NCI-H524 treated with DMSO at 0.1 percent for 48 hours (cell line): Measurements from ENCODE around the gene GPAT3.
"Not testable (repeated sequence)": the region's sequence is repeated elsewhere in the genome, so short reads cannot be mapped to it uniquely, and the experiment has no call there.

Experiments used
- DNase-seq: peaks from one replicate; lab custom pipeline; 2025; lab: John Stamatoyannopoulos, UW

GPAT3 gene

DNA sequence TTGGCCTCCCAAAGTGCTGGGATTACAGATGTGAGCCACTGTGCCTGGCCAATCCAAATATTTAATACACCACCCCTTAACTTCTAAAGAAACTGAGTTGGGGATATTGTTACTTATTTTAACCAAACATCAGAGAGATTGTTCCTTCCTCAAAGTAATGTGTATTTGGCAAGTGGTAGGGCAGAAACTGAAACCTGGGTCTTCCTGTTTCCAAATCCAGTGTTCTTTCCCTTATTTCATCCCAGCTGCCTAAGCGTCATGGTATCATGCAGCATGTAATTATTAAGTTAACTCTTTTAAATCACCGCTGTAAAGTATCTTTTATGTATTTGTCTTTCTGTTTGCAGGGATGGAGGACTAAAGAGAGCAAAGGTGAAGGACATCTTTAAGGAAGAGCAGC lies 68.4 kb downstream of the GPAT3 start:
- no peak for DNase-seq

DNA sequence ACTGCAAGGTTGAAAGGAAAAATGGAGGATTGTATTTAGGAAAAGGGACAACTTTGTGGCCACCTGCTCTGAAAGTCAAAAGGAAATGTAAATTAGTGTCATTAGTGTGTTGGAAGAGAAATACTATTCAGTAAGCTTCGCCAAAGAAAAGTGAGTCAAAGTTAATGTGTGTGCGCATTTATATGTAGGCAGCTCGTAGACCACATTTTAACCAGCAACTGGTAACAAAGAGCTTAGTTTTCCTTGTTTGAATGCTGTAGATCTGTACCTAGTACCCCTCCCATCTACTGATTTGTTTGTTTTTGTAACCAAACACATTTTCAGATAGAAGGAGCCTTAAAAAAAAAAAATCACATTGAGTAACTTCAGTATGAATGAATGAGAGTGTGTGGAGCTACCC lies 69.3 kb downstream of the GPAT3 start:
- DNase-seq = no peak

DNA sequence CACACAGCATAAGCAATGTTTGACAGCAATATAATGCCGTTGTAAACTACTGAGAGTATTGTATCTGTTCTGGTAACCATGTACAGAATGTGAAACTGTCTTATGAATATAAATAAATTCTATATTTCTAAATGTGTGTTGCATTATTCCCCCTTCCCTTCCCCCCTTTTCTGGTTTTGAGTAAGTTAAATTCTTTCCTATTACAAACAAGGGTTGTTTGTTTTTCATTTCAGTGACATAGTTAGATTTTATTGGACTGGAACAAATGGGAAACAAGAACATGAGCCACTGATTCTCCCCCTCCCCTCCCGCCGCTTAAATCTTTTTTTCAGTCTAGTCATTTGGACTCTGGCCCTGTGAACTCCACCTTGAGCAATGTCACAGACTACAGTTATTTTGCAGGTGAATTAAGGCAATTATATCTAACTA lies 69.8 kb downstream of the GPAT3 start:
- no peak for DNase-seq

DNA sequence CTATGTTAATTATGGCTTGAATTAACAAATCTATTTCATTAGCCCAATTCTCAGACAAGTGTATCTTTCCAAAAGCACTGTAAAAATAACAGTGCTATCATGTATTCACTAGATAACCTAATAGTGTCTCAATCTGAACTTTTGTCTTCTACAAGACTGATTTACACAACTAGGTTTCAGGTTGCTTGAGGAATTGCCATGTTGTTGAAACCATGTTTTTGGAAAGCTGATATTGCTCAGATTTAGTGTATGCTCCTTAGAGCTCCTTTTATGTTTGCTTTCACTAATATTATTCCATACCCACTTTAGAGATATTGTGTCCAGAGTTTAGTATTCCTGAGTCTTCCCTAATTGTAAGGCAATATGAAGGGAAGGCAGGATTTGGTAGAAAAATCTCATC lies 70.6 kb downstream of the GPAT3 start:
- no peak for DNase-seq

DNA sequence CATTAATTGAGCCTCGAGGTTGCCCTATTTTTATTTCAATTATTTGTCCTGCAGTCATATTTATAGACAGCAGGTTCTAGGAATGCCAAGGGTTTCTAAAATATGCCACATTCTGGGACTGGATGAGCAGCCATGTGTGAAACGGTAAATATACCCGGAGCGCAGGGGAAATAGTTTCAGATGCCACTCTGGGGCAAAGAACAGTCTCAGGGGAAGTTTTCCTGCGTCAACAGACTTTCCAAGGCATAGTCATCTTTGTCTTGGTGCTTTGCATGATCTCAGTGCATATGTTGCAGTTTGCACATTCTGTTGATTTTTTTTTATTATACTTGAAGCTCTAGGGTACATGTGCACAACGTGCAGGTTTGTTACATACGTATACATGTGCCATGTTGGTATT lies 71.0 kb downstream of the GPAT3 start:
- no peak for DNase-seq

DNA sequence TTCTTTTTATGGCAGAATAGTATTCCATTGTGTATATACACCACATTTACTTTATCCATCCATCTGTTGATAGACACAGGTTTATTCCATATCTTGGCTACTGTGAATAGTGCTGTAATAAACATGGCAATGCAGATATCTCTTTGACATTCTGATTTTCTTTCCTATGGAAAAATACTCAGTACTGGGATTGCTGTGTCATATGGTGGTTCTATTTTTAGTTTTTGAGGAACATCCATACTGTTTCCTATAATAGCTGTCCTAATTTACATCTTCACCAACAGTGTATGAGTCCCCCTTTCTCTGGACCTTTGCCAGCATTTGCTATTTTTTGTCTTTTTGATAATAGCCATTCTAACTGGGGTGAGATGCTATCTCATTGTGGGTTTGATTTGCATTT lies 73.5 kb downstream of the GPAT3 start:
- DNase-seq = no peak

DNA sequence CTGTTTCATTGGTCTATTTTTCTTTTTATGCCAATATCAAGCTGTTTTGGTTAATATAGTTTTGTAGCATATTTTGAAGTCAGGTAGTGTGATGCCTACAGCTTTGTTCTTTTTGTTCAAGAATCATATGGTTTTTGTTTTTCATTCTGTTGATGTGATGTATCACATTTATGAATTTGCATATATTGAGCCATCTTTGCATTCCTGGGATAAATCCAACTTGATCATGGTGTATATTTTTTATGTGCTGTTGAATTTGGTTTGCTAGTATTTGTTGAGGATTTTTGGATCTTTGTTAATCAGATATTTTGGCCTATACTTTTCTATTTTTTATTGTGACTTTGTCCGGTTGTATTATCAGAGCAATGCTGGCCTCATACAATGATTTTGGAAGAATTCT lies 74.8 kb downstream of the GPAT3 start:
- DNase-seq = no peak

DNA sequence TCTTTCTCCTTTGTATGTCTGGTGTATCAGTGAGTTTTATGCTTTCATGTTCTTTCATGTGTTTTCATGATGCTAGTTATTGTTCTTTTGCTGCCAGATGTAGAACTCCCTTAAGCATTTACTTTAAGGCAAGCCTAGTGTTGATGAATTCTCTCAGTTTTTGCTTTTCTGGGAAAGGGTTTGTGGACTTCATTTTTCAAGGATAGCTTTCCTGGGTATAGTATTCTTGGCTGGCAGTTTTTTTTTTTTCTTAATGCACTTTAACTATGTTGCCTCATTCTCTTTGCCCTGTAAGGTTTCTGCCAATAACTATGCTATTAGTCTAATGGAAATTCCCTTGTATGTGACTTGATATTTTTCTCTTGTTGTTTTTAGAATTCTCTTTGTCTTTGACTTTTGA lies 77.1 kb downstream of the GPAT3 start:
- no peak for DNase-seq

DNA sequence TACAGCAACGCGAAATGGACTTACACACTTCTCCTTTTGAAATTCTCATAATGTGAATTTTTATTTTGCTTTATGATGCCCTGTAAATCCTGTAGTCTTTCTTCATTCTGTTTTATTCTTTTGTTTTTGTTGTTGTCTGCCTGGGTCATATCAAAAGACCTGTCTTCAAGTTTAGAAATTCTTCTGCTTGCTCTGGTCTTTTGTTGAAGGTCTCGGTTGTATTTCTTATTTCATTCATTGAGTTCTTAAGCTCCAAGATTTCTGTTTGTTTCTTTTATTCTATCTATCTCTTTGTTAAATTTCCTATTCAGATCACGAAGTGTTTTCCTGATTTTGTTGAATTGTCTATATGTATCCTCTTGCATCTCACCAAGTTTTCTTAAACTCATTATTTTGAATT lies 78.1 kb downstream of the GPAT3 start:
- no peak for DNase-seq

DNA sequence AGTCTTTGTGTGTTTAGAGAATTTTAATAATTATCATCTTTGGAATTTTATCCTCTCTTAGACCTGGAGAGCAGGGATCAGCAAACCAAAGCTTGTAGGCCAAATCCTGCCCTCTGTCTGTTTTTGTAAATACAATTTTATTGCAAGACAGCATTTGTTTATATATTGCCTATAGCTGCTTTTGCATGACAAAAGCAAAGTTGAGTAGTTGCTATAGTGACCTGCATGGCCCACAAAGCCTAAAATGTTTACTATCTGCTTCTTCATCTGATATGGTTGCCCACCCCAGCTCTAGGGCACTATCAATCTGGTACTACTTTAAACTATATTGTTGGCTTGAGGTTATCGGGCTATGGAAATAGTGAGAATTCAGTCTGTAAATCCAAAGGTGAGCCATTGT lies 80.3 kb downstream of the GPAT3 start:
- DNase-seq = no peak

DNA sequence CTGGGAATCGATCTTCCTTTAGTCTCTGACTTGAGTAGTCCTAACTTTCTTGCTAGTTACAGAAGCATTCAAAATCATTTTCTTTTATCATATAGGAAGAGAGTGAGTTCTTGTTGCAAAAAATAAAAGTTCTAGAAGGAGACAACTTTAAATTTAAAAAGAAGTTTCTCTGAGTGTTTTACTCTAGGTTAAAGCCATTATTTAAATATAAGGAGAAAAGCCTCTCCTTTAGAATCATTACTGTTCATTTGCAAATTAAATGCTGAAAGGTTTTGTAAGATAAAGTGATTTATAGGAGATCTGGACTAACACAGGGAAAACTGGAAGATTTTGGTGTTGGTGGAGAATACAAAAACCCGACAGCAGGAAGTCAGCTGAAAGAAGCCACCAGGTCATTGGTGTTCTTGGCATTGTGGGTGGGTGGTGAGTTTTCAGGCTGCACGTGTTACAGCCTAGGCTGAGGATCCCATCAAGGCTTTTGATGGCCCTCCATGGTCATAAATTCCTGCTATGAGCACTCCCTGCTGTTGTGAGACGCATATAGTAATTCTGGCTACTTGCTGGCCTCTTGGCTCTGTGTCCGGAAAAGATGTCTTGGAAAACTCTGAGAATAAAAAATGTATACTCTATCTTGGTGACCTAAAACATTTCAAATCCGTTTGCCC lies 81.6 kb downstream of the GPAT3 start:
- DNase-seq = no peak

DNA sequence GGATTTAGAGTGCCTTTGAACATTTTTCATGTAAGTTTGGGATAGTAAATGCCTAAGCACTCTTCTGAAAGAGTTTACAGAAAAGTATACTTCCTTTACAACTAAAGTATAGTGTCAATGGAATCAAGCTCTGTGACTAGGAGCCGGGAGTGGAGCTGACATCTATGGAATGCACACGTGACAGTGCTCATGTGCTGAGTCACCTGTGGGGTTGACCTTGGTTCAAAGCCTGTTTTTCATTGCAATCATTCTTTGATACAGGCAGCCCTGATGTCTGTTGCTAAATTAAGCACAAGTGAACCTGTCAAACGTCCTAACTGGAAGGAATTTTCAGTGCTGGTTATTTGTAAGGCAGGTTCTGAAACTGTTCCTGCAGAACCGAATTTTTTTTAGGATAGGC lies 82.5 kb downstream of the GPAT3 start:
- no peak for DNase-seq

DNA sequence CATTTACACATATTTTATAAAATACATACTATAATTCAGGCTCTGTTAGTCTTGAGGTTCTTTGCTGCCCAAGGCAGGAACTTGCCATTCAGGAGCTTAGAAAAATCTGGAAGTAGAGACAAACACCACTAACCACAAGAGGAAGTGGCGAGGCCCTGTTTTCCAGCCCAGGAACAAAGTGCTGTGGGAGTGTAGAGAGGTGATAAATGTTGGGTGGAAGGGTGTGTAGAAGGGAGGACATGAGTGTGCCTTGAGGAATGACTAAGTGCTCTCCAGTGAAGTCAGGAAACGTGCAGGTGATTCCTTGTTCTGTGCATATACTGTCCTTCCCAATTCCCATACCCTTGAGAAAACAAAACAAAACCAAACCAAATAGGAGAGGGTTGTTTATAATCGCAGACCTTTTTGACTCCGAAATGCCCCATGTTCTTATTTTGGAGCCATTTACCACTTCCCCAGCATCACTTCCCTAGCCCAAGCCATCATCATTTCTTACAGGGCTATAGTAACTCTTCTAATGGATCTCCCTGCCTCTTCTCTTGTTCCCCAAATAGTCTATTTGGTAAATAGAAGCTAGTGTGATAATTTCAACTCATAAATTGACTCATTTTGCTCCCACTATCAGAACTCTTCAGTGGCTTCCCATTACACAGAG lies 83.2 kb downstream of the GPAT3 start:
- DNase-seq = no peak

DNA sequence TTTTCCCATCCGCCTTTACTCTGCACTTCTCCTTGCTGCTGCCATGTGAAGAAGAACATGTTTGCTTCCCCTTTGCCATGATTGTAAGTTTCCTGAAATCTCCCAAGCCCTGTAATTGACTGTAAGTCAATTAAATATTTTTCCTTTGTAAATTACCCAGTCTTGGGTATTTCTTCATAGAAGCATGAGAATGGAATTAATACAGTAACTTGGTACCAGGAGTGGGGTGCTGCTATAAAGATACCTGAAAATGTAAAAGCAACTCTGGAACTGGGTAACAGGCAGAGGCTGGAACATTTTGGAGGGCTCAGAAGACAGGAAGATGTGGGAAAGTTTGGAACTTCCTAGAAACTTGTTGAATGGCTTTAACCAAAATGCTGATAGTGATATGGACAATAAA lies 86.2 kb downstream of the GPAT3 start:
- not testable (repeated sequence) for DNase-seq

DNA sequence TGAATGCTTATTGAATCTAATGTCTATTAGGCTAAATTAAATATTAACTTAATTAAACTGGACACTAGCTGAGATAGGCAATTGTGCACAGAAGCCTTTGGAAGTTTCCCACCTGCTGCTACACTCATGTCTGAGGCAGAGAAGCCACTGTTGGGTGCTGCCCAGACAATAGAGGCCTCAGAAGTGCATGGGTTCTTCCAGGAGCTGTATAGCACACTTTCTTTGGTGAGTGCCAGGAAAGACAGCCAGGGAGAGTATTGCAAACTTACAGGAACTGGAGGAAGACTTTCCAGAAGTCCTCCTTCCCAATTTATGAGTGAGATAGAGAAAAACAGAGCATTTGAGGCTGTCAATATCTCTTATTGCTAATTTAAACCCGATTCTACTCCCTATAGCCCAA lies 89.9 kb downstream of the GPAT3 start:
- no peak for DNase-seq

DNA sequence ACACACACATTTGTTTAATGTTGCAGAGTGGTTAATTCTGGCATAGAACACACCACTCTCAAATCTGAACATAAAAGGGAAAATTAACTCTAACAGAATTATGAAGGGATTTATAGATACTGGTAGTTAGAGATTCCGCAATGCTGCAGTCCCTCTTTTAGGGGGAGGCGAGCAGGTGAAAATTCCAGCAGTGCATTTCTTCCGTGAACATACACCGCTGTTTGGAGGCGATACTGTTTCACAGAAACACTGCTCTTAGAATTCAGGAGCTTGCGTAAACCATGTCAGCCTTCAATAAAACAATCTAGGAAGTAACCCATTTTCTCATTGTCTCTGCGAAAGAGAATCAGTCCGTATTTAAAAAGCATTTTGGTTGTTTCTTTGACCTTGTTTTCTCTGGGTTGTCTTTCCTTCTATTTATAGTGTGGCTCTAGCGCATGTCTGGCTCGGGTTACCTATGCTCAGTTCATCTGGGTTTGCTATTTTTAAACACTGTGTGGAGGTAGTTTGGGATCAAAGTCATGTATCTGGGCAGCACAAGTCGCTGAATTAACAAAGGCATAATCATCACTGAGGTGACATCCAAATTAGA lies 90.4 kb downstream of the GPAT3 start:
- DNase-seq = no peak

DNA sequence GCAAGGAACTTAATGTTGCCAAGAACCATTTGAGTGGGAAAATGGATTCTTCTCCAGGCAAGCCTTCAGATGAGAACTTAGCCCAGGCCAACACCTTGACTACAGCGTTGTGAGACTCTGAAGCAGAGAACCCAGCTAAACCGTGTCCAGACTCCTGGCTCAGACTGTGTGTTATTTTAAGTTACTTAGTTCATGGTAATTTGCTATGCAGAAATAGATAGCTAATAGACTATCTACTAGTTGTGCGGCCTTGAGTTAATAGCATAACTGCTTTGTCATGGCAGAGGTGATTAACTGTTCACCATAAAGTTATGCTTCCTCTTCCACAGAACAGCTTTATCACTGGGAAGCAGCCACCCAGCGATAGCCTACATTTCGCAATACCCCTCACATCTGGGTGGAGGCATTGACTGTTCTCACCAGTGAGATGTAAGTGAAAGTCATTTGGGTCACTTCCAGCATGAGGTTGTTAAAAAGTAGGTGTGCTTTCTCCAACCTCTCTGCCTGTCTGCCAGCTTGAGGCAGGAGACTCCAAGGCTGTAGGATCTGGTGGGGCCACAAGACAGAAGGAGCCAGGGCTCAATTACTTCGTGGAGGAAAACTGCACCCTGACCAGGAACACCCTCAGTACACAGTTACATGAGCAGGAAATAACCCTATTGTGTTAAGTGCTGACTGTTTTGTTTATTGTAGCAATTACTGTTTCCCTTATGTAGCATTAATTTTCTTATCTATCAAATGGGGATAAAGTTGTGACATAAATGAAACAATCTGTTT lies 94.2 kb downstream of the GPAT3 start:
- DNase-seq = no peak

DNA sequence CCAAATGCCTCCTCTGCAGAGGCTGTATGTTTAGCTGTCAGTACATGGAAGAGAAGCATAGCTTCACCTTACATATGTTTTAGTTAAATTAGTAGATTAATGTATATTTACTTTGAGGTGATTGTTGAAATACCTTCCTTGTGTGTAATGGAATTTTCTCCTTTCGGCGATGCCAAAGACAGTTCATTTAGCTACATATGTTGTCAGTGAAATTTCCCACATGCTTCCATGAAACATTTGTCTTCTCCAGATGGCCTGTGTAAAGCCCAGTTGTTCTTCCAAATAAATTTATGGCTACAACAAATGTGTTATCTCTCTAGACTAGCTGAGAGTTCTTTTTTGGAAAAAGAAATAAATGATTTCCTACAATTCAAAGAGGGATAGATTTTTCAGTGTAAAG lies 95.2 kb downstream of the GPAT3 start:
- no peak for DNase-seq

DNA sequence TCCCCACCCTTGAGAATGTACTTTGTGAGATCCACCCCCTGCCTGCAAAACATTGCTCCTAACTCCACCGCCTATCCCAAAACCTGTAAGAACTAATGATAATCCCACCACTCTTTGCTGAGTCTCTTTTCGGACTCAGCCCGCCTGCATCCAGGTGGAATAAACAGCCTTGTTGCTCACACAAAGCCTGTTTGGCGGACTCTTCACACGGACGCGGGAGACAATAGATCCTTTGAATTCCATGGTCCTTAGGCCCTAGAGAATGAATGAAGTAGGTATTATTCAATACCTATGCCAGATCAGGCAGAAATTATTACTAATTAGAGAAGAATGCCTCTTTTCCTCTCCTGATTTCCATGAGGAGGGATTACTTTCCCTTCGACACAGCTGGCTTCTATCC lies 101.0 kb downstream of the GPAT3 start:
- DNase-seq = no peak

DNA sequence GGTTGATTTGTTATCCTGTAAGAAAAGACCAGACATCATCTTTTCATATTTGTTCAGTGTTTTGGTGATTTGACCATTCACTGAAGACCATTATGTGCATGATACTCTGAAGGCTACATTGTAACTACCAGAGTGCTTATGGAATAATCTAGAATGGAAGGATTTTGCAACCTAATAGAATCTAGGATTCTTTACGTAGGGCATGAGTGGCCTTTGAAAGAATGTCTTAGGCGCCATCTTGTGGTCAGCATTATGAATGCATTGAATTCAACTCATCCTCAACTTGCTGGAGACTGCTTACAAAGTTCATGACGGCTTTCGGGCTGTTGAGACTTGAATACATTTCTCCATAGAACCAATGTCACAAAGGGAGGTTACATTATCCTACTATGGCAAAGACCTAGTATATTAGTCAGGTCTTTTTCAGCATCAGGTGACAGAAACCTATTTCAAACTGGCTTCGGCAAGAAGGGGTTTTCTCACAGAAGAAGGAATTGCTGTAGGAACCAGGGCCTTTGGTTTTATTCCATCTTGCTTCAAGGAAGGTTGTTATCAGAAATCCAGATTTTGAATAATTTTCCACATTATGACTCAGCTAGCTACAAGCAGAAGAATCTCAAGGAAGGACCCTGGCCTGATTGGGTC lies 104.1 kb downstream of the GPAT3 start:
- DNase-seq = no peak

DNA sequence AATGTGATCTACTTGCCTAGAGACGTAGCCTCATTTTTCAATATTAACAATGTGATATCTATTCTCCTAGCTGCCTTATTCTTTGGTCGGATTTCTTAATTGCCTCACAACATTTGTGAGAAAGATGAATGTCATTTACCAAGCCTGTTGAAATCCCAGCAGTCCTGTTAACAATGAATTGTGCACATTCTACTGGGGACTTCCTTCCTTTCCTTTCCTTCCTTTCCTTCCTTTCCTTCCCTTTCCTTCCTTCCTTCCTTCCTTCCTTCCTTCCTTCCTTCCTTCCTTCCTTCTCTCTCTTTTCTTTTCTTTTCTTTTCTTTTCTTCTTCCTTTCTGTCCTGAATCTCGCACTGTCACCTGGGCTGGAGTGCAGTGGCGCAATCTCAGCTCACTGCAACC lies 107.1 kb downstream of the GPAT3 start:
- DNase-seq = no peak
